Measurements from ENCODE around the gene DCDC2C.

The DCDC2C gene

DNA sequence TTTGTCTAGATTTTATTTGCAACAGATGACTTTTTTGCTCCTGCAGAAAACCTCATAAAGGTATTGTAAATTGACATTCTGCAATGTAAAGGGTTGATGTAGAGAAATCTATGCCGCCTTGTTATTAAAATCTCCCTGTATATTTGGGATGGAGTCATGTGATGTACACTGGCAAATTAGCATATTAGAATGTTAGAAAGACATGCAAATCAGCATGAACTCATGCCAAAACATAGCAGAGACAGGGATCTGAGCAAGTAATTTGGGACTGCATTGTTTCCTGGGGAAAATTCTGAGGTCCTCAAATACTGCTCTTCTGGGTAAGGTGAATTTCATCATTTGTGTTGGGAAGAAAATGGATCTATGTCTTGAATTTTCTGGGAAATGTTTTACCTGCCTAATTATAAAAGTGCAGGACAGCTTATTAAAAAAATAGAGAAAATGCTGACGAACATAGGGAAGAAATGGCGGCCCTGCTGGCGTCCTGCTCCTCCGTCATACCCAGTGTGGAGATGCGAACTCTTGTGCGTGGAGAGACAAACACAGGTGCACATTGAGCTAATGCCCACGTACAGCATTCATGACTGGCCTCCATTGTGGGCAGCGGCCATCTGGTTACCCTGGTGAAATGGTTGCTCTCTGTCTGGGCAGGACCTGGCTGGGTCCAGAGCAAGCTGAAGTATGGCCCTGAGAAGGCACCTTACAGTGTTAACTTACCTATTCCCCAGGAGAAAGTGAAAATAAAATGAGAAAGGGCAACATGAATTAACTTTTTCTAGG, 29.1 kb upstream of the DCDC2C start:
- FAIRE-seq, result no peak

DNA sequence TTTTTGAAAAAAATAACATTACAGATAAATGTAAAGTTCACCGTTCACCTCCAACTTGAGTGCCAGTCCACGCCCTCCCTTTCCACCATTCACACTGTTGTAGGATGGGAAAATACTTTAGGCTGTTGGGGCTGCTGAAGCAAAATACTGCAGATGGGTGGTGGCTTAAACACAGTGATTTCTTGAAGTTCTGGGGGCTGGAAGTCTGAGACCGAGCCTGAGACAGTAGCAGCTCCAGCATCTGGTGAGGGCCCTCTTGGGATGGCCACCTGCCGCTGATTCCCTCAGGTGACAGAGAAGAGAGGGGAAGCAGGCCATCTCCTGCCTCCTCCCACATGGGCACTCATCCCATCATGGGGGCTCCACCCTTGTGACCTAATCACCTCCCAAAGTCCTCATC, 27.7 kb upstream of the DCDC2C start:
- no peak for FAIRE-seq

DNA sequence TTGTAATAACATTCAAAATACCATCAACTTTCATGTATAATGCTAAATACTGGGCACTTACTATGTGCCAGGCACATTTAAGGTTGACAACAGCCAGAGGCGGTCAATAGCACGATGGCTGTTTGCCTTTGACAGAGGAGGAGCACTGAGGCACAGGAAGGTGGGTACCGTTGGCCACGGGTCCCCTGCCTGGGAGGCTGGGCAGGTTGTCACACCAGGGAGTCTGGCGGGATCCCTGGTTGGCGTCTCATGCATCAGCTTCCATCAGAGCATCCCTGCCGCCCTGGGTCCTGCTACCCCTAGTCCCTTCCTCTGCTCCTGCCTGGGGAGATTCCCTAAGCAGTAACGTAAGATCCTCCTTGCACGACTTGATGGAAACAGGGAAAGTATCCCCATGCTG, 25.9 kb upstream of the DCDC2C start:
- no peak for FAIRE-seq

DNA sequence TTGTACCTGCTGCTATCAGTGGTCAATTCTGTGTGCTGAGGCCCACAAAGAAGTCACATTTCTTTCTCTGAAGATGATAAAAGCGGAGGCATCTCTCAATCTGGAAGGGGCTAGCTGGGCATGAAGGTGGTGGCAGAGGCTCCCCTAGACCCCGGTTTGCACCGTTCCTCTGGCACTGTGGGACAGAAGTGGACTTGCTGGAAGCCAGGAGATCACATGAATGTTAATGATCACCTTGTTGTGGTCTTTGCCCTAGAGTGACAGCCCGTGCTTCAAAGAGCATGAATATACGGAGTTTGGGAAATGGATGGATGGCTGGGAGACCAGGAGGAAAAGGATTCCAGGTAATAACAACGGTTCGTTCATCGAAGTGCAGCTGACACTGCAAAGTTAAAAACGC, 25.2 kb upstream of the DCDC2C start:
- no peak for FAIRE-seq

DNA sequence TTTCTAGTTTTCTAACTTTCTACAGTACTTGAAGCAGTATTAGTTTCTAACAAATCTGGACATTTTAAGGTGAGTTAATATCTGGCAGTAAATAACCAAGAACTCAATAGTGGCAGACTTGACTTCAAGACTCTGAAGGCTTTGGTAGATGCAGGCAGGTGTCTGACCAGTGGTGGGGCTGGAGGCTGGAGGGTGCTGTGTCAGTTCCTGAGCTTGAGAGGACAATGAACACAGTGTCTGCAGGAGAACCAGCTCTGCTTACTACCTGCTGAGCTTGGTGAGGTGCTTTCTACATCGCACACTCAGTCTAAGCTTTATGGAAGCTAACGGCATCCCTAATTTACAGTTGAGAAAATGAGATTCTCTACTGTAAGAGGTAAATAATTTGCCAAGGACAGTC, 24.2 kb upstream of the DCDC2C start:
- FAIRE-seq, result no peak

DNA sequence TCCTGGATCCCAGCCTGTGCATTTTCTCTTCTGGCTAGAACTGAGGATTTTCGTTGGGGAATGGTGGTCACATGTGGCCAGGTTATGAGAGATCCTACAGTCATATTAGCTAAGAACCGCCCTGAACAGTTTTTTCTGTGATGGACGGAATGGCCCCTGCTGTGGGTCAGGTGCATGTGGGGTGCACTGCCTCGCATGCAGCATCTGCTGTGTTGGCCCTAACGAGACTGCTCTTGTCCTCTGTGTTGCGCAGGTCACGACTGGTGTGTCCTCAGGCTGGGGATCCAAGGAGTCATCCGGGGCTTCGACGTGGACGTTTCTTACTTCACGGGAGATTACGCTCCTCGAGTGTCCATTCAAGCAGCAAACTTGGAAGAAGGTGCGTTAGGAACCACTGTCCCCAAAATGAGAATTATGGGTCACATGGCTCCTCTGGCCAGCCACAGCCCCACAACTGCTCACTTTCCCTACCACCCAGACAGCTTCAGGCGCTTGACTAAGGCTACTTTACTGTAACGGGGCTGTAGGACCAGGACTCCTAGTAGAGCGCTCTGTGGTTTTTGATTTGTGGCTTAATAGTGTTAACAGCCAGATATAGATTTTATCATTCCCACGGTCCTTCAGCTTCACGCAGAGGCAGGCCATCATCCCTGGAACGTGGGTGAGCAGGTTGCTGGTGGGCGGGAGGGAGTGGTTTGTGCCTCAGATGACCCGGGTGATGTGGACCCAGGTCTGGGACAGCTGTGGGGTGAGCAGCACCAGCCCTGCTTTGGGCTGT, 23.6 kb upstream of the DCDC2C start:
- FAIRE-seq, result no peak

DNA sequence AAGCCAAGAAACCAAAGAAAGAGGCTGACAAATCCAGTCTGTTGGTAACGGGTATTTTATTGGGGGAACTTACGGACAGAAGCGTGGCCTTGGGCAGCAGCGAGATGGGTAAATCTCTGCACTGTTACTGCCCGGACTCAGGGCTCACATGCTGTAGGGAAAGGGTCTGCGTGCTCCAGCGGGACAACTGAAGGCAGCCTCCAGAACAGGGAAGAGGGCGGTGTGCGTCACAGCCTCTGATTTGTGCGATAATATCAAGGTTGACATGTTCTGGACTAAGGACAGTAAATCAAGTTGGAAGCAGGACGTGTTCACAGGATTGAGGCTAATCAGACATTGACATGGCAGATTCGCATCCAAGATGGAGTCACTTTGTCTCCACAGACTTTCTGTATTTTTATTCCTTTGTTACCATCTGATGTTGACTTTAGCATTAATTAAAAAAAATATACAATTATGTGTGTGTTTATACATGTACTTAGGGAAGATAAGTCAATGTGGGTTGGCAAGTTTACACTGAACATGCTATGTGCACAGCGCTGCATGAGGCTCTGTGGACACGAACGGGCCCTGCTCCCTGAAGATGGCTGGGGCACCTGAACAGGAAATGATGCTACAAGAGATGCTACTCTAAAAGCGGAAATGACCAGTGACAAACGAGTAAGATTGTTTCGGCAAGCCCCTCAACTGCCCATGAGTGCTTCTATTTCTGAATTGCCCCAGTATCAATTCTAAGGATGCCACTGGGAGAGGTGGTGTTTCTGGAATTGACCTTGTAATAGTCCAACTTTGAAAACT, 22.6 kb upstream of the DCDC2C start:
- FAIRE-seq, result no peak

DNA sequence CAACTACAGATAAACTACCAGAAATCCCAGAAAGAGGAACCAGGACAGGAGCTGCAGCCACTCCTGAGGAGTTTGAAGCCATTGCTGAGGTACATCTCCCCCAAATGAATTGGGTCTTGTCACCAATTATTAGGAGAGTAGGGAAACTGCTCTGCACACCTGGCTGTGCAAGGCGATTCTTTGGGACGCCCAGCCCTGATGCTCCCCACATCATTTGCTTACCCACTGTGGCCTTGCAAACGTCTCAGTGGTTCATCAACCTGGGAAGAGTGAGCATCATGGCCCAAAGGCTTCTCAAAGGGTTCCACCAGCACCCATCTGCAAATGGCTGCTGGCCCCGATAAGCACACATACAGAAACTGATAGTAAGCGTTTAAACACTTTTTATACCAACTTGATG, 21.8 kb upstream of the DCDC2C start:
- FAIRE-seq, result no peak

DNA sequence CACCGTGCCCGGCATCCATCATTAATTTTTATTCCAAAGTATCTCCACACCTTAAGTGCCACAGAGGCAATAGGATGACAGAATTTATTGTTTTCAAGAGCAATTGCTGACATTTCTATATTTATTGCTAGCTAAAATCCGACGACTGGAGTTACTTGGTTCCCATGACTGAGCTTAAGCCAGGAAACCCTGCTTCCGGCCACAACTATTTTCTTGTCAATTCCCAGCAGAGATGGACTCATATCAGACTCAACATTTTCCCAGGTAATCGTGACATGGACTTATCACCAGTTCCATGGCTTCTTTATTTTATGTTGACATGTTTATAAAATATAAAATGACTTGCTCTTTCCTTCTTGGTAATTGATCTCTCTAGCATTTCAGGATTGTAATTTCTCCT, 20.6 kb upstream of the DCDC2C start:
- FAIRE-seq, result no peak

DNA sequence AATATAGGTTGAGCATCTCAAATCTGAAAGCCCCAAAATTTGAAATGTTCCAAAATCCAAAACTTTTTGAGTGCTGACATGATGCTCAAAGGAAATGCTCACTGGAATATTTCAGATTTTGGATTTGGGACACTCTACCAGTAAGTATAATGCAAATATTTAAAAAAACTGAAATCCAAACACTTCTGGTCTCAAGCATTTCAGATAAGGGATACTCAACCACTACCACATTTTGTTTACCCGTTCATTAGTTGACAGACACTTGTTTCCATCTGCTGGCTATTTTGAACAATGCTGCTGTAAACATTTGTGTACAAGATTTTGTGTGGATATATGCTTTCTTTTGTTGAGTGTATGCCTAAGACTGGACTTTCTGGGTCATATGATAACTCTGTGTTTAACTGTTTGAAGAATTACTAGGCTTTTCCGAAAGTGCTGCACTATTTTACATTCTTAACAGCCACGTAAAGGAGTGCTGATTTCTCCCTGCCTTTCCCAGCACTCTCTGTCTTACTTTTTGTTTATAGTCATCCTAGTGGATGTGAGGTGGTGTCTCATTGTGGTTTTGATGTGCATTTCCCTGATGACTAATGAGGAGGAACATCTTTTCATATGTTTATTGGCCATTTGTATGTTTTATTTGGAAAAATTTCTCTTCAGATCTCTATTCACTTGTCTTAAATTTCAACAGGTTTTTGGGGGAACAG, 19.5 kb upstream of the DCDC2C start:
- FAIRE-seq, result peak; percentile 9

DNA sequence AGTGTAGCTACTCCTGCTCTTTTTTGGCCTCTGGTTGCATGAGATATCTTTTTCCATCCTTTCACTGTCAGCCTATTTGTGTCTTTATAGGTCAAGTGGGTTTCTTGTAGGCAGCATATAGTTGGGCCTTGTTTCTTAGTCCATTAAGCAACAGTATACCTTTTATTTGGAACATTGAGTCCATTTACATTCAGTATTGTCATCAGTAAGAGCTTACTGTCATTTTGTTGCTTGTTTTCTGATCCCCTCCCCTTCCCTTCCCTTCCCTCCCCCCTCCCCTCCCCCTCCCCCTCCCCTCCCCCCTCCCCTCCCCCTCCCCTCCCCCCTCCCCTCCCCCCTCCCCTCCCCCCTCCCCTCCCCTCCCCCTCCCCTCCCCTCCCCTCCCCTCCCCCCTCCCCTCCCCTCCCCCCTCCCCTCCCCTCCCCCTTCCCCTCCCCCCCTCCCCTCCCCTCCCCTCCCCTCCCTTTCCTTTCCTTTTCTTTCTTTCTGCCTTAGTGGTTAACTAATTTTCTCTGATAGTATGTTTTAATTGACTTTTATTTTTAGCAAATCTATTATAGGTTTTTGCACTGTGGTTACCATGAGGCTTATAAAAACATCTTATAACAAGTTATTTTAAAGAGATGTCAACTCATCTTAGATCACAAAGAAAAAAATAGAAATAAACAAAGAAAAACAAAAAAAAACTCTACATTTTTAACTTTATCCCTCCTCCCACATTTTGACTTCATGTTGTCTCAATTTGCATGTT, 13.2 kb upstream of the DCDC2C start:
- FAIRE-seq, result no peak

DNA sequence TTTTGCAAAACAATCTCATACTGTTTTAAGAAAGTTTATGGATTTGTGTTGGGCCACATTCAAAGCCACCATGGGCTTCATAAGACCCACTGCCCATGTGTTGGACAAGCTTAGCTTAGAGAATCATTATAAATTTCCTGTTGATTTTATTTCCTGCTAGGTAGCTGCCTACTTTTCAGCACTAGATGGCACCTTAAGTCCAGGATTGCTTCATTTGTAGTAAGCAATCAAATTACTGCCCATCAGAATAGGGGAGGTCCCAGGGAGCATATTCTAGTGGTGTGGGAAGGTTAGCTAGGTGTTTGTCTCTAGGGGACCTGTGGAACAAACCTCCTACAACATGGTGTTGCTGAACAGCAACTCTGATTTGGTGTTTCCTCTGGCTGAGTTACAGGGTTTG, 11.0 kb upstream of the DCDC2C start:
- FAIRE-seq, result peak; percentile 95

DNA sequence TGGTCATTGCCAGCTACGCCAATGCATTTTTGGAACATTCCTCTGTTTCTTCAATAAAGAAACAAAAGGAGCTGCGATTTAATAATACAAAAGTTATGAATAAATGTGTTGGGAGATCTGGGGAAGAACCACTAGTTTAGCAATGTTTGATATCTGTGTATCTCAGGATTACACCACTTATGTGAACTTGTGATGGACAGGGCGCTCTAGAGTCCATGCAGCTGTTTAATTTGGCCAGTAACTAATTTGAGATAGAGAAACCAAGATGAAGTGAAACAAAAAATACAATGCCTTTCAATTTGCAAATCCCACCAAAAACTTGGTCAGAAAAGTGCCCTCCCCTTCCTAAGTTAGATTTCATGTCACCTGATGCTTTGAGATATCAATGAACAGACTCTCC, 6.8 kb upstream of the DCDC2C start:
- no peak for FAIRE-seq

DNA sequence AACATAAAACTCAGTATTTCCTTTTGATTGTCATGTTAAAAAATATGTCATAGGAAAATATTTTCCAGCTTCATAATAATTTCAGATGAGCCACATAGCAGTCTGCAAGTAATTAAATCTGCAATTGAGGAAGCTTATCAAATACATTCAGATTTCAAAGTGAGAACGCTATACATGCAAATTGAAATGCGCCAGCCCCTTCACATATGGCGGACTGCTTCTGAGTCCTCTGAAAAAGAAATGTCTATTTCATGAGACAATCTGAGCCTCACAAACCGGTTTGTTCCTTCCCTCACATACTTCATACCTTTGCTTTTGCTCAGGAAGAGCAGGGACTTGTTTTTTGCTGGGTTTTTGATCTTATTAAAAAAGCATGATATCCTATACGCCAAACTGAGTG, 2.3 kb upstream of the DCDC2C start:
- no peak for FAIRE-seq

DNA sequence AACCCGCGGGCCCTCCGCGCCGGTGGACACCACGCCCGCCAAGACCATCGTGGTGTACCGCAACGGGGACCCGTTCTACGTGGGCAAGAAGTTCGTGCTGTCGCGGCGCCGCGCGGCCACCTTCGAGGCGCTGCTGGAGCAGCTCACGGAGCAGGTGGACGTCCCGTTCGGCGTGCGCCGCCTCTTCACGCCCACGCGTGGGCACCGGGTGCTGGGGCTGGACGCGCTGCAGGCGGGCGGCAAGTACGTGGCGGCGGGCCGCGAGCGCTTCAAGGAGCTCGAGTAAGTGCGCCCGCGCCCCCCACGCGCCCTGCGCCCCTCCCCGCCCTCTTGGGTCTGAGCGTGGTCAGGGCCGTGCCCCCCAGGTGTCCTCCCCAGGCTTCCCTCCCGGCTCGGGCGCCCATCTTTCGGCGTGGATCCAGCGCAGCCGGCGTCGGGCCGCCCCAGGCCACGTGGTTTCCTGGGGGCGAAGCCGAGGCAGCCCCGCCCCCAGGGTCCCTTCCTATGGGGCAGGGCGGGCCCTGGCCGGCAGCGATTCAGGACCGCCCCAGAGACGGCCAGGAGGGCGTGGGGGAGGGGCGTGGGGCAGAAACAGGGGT, 481 bp downstream of the DCDC2C start:
- no peak for FAIRE-seq

DNA sequence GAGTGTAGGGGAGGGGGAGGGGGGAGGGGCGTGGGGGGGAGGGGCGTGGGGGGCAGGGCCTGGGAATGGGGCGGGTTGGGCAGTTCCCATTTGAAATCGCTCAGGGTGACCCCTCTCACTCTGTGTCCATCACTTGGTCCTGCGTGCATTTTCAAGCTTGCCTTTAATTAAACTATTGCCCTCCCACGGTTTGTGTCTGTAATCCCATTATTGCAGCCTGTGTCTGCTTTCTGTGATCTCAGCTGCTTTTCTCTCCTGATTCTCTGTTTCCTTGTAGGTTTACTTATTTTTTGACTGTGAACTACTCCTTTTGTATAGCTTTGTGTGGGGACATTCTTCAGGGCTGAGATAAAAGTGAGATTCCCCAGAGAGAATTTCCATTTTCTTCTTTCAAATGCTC, 1.3 kb downstream of the DCDC2C start:
- FAIRE-seq, result no peak

DNA sequence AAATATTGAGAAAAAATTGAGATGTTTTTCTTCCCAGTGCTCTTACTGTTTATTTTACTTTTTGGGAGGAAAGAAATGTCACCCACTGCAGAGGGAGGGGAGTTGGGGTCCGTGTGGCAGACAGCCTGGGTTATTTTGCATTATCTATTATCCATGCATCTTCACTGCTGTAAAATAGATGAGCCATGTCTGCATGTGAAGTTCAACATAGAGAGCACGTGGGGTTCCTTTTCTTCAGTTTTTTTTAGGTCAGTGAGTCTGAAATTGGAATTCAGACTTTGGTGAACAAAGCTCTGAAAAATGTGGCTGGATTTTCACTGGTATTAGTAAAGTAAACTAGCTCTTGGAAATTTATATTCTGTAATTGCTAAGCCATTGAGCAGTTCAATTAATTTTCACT, 2.4 kb downstream of the DCDC2C start:
- FAIRE-seq, result no peak

DNA sequence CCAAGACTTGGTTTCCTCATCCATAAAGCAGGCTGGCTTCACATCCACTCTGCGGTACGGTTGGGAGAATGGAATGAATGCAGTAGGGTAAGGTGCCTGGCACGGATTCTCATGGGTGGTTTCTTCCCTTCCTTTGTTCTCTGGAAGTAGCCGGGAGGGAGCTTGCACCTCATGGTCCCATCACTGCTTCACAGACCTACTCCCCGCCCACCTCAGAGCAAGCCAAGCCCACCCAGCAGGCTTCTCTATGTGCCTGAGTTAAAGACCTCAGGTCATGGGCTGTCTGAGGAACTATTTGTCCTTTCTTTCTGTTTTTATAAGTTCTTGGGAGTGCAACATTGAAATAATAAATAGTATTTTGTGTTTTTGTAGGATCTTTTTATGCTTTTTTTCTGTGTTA, 3.5 kb downstream of the DCDC2C start:
- FAIRE-seq, result no peak

DNA sequence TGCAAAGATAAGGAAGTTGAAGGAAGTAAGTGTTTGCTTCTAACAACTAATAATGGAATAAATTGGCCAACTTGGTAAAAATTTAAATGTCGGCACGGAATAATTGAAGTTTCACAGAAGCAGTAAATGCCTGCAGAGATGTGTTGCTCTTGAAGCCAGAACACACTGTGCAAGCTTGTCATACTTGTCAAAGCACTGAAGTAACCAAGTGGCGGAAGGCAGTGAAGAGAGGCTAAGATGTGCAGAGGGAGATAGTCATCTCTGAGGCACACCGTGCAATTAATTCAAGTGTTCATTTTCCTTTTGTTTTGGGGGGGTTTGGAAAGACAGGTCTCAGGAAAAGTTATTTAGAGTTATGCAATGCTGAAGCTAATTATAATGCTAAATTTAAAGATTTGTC, 5.2 kb downstream of the DCDC2C start:
- no peak for FAIRE-seq

DNA sequence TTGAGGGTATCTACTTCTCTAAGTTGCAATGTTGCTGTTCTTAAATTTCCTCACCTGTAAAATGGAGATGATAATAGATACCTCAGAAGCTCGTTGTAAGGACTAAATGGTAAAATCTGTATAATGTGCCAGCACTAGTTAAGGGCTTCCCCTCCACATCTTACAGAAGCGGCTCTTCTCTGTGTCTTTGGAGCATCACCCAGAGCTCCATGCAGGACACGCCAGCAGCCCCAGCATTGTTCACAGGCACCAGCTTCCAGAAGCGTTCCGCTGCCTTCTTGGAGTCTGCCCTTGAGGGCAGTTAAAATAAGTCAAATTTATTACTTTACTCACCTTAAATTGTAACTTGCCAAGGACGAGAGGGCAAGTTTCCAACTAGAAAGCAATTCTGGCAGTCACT, 5.8 kb downstream of the DCDC2C start:
- FAIRE-seq, result no peak

DNA sequence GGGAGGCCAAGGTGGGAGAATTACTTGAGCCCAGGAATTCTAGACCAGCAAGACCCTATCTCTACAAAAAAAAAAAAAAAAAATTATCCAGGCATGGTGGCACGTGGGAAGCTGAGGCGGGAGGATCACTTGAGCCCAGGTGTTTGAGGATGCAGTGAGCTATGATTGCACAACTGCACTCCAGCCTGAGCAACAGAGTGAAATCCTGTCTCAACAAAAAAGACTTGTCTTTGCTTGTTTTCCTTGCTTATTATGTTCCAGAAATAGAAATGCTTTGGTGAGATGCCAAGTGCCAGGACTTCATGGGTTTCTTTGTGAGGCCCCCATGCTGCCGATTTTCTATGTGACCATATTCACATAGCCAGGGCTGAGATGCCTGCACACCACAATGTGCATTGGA, 9.0 kb downstream of the DCDC2C start:
- no peak for FAIRE-seq

Measured in islet of Langerhans (tissue), 1 donor.